AG10803 (cell line): Measurements from ENCODE around the gene PSEN2.
"Not testable (repeated sequence)": the region's sequence is repeated elsewhere in the genome, so short reads cannot be mapped to it uniquely, and the experiment has no call there.

Source experiments
- DNase-seq: peaks from one replicate; pipeline ENCODE4 v3.0.0; 2010; ENCODE audit warnings: low read depth
- H3K4me3 ChIP-seq: 2 replicates; pipeline ENCODE4 v1.5.1; 2011; ENCODE audit warnings: mild to moderate bottlenecking, low read length, control low read depth
- TF ChIP-seq, protein P1 (sequence below): conservative IDR thresholded peaks from 2 replicates; pipeline ENCODE4 v1.5.1; 2011; ENCODE audit warnings: mild to moderate bottlenecking, low read length, control low read depth, inconsistent platforms

The PSEN2 gene

DNA sequence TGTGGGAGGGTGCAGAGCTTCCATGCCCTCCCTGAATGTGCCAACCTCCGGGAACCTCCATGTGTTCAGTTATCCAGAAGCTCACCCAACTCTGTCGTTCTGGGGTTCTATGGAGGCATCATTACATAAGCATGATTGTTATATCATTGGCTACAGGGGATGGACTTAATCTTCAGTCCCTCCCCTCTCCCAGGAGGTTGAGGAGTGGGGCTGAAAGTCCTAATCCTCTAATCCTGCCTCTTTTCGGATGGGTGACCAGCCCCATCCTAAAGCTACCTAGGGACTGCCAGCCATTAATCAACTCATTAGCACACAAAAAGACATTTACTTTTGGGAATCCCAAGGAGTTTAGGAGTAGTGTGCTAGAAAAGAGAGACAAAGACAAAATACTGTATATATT, 32.0 kb upstream of the PSEN2 start:
- TF ChIP-seq, protein P1, sequence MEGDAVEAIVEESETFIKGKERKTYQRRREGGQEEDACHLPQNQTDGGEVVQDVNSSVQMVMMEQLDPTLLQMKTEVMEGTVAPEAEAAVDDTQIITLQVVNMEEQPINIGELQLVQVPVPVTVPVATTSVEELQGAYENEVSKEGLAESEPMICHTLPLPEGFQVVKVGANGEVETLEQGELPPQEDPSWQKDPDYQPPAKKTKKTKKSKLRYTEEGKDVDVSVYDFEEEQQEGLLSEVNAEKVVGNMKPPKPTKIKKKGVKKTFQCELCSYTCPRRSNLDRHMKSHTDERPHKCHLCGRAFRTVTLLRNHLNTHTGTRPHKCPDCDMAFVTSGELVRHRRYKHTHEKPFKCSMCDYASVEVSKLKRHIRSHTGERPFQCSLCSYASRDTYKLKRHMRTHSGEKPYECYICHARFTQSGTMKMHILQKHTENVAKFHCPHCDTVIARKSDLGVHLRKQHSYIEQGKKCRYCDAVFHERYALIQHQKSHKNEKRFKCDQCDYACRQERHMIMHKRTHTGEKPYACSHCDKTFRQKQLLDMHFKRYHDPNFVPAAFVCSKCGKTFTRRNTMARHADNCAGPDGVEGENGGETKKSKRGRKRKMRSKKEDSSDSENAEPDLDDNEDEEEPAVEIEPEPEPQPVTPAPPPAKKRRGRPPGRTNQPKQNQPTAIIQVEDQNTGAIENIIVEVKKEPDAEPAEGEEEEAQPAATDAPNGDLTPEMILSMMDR: no peak
- H3K4me3 ChIP-seq: no peak overlapping the region
- no peak for DNase-seq

DNA sequence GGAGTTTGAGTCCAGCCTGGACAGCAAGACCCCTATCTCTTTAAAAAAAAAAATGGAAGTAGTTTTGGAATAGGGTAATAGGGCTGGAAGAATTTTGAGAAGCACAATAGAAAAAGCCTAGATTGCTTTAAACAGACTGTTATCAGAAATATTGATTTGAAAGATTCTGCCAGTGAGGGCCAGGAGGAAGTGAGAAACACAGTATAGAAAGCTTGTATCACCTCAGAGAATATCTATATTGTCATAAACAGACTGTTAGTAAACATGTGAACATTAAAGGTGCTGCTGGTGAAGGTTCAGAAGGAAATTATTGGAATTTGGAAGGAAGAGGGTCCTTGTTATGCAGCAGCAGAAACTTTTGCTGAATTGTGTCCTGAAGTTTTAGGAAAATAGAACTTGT, 24.8 kb upstream of the PSEN2 start:
- no peak overlapping the region for H3K4me3 ChIP-seq
- no peak for DNase-seq
- TF ChIP-seq, protein P1: no peak

DNA sequence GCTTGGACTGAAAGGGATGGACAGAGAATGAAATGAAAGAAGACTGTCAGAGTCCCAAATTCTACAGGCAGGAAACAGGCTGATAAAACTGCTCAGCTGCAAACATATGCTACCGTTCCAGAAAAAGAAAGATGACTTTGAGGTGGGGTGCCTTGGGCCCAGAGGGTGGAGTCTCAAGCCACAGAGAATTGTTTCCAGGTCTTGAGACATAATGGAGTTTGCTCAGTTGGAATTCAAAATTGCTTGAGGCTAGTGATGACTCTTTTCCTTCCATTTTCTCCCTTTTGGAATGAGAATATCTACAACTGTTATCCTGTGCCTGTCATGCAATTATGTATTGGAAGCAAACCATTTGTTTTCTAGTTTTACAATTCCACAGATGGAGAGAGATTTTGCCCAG, 23.6 kb upstream of the PSEN2 start:
- peak; percentile 34 for DNase-seq
- TF ChIP-seq, protein P1: no peak
- no peak overlapping the region for H3K4me3 ChIP-seq

DNA sequence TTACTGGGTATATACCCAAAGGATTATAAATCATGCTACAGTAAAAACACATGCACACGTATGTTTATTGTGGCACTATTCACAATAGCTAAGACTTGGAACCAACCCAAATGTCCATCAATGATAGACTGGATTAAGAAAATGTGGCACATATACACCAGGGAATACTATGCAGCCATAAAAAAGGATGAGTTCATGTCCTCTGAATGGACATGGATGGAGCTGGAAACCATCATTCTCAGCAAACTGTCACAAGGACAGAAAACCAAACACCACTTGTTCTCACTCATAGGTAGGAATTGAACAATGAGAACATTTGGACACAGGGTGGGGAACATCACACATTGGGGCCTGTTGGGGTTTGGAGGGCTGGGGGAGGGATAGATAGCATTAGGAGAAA, 15.9 kb upstream of the PSEN2 start:
- not testable (repeated sequence) for H3K4me3 ChIP-seq, DNase-seq

DNA sequence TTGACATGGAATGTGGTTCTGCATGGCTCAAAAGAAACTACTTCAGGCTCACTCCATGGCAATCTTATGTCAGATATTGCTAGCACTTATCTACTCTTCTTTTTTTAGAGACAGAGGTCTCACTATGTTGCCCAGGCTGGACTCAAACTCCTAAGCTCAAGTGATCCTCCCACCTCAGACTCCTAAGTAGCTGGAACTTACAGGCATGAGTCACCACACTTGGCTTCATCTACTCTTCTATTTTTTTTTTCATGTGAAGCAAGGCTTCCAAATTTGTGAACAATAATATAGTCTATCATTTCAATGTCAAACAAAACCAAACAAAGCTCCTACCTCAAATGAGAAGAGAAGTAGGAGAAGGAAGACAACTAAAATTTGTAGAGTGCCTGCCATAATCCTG, 7.5 kb upstream of the PSEN2 start:
- TF ChIP-seq, protein P1: no peak
- no peak overlapping the region for H3K4me3 ChIP-seq
- peak; percentile 58 for DNase-seq

DNA sequence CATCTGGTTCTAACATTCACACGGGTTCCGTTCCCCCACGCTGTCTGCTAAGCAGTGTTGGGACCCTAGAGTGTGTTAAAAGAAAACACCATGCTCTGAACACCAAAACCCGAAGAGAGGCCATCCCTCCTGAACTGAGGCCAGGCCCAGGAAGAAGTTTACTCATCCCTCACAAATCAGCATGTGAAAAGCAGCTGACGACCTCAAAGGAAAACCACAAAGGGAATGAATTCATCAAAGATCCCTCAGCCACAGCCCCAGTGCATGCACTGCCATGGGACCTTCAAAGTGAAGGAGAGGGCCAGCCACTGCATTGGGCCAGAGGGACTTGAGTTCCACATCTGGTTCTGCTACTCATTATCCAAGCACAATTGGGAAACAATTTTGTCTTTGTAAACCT, 7.0 kb upstream of the PSEN2 start:
- TF ChIP-seq, protein P1: no peak
- H3K4me3 ChIP-seq: no peak overlapping the region
- peak; percentile 82 for DNase-seq

DNA sequence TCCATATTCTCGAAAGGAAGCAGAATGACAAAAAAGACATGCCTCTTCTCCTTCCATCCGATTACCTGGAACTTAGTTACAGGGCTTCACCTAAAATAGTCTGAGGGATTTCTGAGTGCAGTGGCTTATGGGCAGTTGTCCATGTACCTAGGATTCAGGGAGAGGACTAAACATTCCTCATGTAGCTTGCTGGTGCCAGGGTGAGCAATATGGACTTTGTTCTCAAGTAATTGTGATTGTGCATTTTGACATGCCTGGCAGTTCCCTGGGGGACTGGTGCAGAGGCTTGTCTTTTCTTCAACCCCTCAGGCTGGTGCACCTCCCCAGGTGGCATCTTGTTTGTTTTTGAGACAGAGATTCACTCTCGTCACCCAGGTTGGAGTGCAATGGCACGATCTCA, 6.1 kb upstream of the PSEN2 start:
- no peak overlapping the region for H3K4me3 ChIP-seq
- no peak for DNase-seq
- TF ChIP-seq, protein P1: no peak

DNA sequence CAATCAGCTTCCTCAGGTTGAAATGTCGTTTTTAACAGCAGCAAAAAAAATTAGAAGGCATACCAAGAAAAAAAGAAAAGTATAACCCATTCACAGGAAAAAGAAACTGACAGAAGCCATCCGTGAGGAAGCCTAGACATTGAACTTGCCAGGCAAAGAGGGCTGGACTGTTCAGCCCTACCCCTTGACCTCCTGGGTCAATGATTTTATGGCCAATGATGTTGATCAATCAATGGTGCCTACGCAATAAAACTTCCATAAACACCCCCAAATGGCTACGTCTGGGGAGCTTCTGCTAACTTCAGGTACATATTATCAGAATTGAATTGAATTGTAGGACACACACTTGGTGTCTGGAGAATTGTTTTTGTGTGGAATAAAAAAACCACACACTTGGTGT, 4.8 kb upstream of the PSEN2 start:
- TF ChIP-seq, protein P1: no peak

More for the DNA sequence above, 4.8 kb upstream of the PSEN2 start:
- no peak for DNase-seq
- no peak overlapping the region for H3K4me3 ChIP-seq
